HCT116 (cell line): ENCODE results near the gene CYB5D1. TPM values are rescaled to one million over a fixed set of nuclear protein-coding genes. Genes with fewer than 3 reads are reported as not detected.

Source experiments
- ATAC-seq: fragments of 200-7000 bp; cut with Tn5 transposase; 2 replicates; pipeline ENCODE4 v1.9.1; 2020; ENCODE audit warnings: mild to moderate bottlenecking, moderate library complexity
- BruUV-seq: library from RNA; stranded (reverse); fragments of 400-500 nt; replicated peaks from 2 replicates; lab custom pipeline; 2021; lab: Mats Ljungman, UMichigan
- CTCF ChIA-PET: fragments of 300-600 bp; sonication (Branson Sonifier 250); formaldehyde crosslinking; loops from one replicate; lab custom pipeline; 2021; ENCODE audit warnings: antibody characterized with exemption; lab: Charles Lee
- POLR2A ChIA-PET: fragments of 300-600, 350-600 bp; sonication (Branson Sonifier 250); formaldehyde crosslinking; loops from one replicate; lab custom pipeline; 2021; ENCODE audit warnings: antibody characterized with exemption; lab: Charles Lee
- RAD21 ChIA-PET, 2 experiments: fragments of 300-600 bp; sonication (Branson Sonifier 250); formaldehyde crosslinking; loops; one replicate each; lab custom pipeline; 2023; ENCODE audit warnings: low total read pairs in 2 of 2; ENCODE audit not compliant: uncharacterized antibody in 2 of 2, unreplicated experiment in 2 of 2, low non-redundant PET in 1 of 2; lab: Charles Lee
- DNase-seq: peaks from one replicate; pipeline ENCODE4 v3.0.0-alpha.2; 2010; ENCODE audit warnings: low read depth, low spot score
- H2AFZ ChIP-seq: fragments of 200-600 bp; shearing (Covaris generic), sonication (generic); 2 replicates; pipeline ENCODE4 v1.6.1; 2017; ENCODE audit warnings: low read depth, mixed run types, mixed read lengths, antibody characterized with exemption, low read length; ENCODE audit not compliant: poor library complexity, severe bottlenecking
- H3K27ac ChIP-seq: 2 replicates; pipeline ENCODE4 v1.5.1; 2012; ENCODE audit warnings: low read depth, low read length
- H3K27me3 ChIP-seq: fragments of 200-600 bp; sonication (generic); 2 replicates; pipeline ENCODE4 v1.6.1; 2016; ENCODE audit warnings: mixed run types, low read length, mixed read lengths; ENCODE audit not compliant: insufficient read depth
- H3K36me3 ChIP-seq, 2 experiments: fragments of 200-500 bp in 1 of 2; fragments of 200-600 bp in 1 of 2; sonication (Bioruptor generic) in 1 of 2; sonication (generic) in 1 of 2; 2 replicates each; pipeline versions ENCODE4 v1.5.1 to v1.6.1; 2014 to 2016; ENCODE audit warnings: low read length in 2 of 2, inconsistent platforms in 1 of 2, mixed read lengths in 1 of 2, mixed run types in 1 of 2; ENCODE audit not compliant: insufficient read depth in 2 of 2, control insufficient read depth in 1 of 2
- H3K4me1 ChIP-seq, 2 experiments: fragments of 200-600 bp in 1 of 2; sonication (generic) in 1 of 2; 2 replicates each; pipeline versions ENCODE4 v1.5.1 to v1.6.1; 2012 to 2017; ENCODE audit warnings: low read length in 2 of 2, inconsistent platforms in 1 of 2, mild to moderate bottlenecking in 1 of 2, mixed read lengths in 1 of 2, mixed run types in 1 of 2, moderate library complexity in 1 of 2; ENCODE audit not compliant: insufficient read depth in 2 of 2, control insufficient read depth in 1 of 2
- H3K4me2 ChIP-seq: fragments of 200-600 bp; sonication (generic); 2 replicates; pipeline ENCODE4 v1.6.1; 2017; ENCODE audit warnings: mixed run types, low read length, mixed read lengths
- H3K4me3 ChIP-seq, 2 experiments: fragments of 200-600 bp in 1 of 2; sonication (generic) in 1 of 2; replicated peaks in 1 of 2; 2 replicates each; pipeline ENCODE4 v1.5.1; 2011 to 2016; ENCODE audit warnings: low read length in 2 of 2, control low read depth in 1 of 2, low read depth in 1 of 2, mild to moderate bottlenecking in 1 of 2, mixed read lengths in 1 of 2, mixed run types in 1 of 2
- H3K79me2 ChIP-seq: fragments of 200-600 bp; sonication (generic); 2 replicates; pipeline ENCODE4 v1.6.1; 2017; ENCODE audit warnings: mild to moderate bottlenecking, mixed run types, low read length, moderate library complexity, mixed read lengths; ENCODE audit not compliant: insufficient read depth
- H3K9ac ChIP-seq: fragments of 200-600 bp; sonication (generic); 2 replicates; pipeline ENCODE4 v1.6.1; 2016; ENCODE audit warnings: low read length, mixed read lengths
- H3K9me2 ChIP-seq: fragments of 200-600 bp; sonication (generic), shearing (Covaris generic); 2 replicates; pipeline ENCODE4 v1.6.1; 2017; ENCODE audit warnings: mixed run types, mild to moderate bottlenecking, moderate library complexity; ENCODE audit not compliant: insufficient read depth
- H3K9me3 ChIP-seq, 2 experiments: fragments of 200-500 bp in 1 of 2; fragments of 200-600 bp in 1 of 2; sonication (Bioruptor generic) in 1 of 2; sonication (generic) in 1 of 2; 2 replicates each; pipeline ENCODE4 v1.6.1; 2014 to 2017; ENCODE audit warnings: low read length in 2 of 2, mixed read lengths in 2 of 2, inconsistent platforms in 1 of 2, low read depth in 1 of 2, mild to moderate bottlenecking in 1 of 2, mixed run types in 1 of 2, moderate library complexity in 1 of 2; ENCODE audit not compliant: control insufficient read depth in 1 of 2, insufficient read depth in 1 of 2
- H4K20me1 ChIP-seq: fragments of 200-600 bp; sonication (generic), shearing (Covaris generic); 2 replicates; pipeline ENCODE4 v1.6.1; 2017; ENCODE audit warnings: mixed run types, mild to moderate bottlenecking, moderate library complexity; ENCODE audit not compliant: insufficient read depth
- EZH2phosphoT487 ChIP-seq: fragments of 200-600 bp; IDR thresholded peaks from 2 replicates; pipeline ENCODE4 v1.6.1; 2018; ENCODE audit warnings: antibody characterized with exemption, borderline replicate concordance
- FOSL1 ChIP-seq: IDR thresholded peaks from 2 replicates; pipeline ENCODE4 v1.6.1; 2012; ENCODE audit warnings: low read depth
- POLR2A ChIP-seq: IDR thresholded peaks from 2 replicates; pipeline ENCODE4 v1.7.0; 2011; ENCODE audit warnings: borderline replicate concordance; ENCODE audit not compliant: insufficient read depth, insufficient read length; ENCODE audit errors: extremely low read depth
- POLR2AphosphoS5 ChIP-seq: IDR thresholded peaks from 2 replicates; pipeline ENCODE4 v1.6.1; 2011; ENCODE audit warnings: mild to moderate bottlenecking, low read depth, low read length, moderate library complexity
- SIN3A ChIP-seq: IDR thresholded peaks from 2 replicates; pipeline ENCODE4 v1.6.1; 2012; ENCODE audit warnings: low read depth
- SP1 ChIP-seq: IDR thresholded peaks from 2 replicates; pipeline ENCODE4 v1.6.1; 2012; ENCODE audit warnings: low read depth
- TCF7L2 ChIP-seq: IDR thresholded peaks from 2 replicates; pipeline ENCODE4 v1.7.0; 2011; ENCODE audit warnings: borderline replicate concordance, inconsistent platforms; ENCODE audit not compliant: insufficient read depth, insufficient read length; ENCODE audit errors: extremely low read depth
- ZNF274 ChIP-seq: fragments of 200-500 bp; sonication (Bioruptor generic); IDR thresholded peaks from 2 replicates; pipeline ENCODE4 v1.6.1; 2014; ENCODE audit warnings: mild to moderate bottlenecking, low read depth, low read length, inconsistent platforms
- intact Hi-C: fragments of 100-400 bp; cut with micrococcal nuclease; formaldehyde crosslinking; loops from 2 replicates; pipeline ENCODE4 v1.10.0; 2022
- total RNA-seq: library from RNA; stranded (reverse); gene quantifications from one replicate; pipeline ENCODE4 v1.2.1, GENCODE V29; 2021; ENCODE audit not compliant: unreplicated experiment
- TF ChIP-seq, protein P1 (sequence below), 3 experiments: fragments of 200-600 bp in 1 of 3; sonication (generic) in 1 of 3; IDR thresholded peaks in 2 of 3; conservative IDR thresholded peaks in 1 of 3; 2 replicates each; pipeline ENCODE4 v1.5.1; 2012 to 2017; ENCODE audit warnings: low read depth in 2 of 3, low read length in 2 of 3, antibody characterized with exemption in 1 of 3, borderline replicate concordance in 1 of 3, control low read depth in 1 of 3, mild to moderate bottlenecking in 1 of 3, mixed read lengths in 1 of 3, mixed run types in 1 of 3, moderate library complexity in 1 of 3; ENCODE audit not compliant: insufficient read depth in 1 of 3
- TF ChIP-seq, protein P2 (sequence below): IDR thresholded peaks from 2 replicates; pipeline ENCODE4 v1.6.1; 2012

The CYB5D1 gene
- total RNA-seq, 1 experiment from 2014 or later, result 21.5 TPM

DNA sequence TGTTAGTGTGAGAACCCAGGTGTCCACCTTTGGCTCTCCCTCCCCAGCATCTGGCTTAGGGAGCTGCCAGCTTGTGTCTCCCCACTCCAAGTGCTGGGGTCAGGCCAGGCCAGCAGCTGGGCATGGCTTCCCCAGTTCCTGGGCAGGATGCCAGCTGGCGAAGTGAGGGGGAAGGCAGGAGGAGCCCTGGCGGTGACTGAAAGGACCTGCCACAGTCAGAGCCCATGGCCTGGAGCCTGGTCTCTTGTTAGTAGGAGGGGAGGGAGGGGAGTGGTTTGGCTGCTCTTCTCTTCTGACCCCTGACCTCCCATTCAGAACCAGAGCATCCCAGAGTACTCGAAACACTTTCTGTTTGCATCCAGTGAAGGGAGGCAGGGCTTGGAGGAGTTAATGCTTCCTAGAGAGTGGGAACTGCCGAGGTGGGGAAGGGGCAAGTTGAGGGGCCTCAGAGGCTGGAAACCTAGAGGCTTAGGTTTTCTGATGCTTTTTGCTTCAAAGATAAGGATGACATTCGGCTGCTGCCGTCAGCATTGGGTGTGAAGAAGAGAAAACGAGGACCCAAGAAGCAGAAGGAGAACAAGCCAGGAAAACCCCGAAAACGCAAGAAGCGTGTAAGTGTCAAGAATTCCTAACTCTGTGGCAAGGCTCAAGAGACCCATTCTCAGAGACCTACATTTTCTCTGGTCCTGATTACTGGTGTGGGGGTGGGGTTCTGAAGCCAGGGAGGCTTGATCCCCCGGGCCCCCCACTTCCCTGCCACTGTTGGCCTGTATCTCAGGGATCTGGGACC, 31.6 kb downstream of the CYB5D1 start:
- no TSS peak for BruUV-seq
- peak; percentile 74 for DNase-seq
- ChIA-PET CTCF (interaction anchor here (1.0 kb wide), 1 partner anchor 101 kb away, joined by 4 read pairs; no protein-coding TSS in a partner anchor), POLR2A (no interaction called here), RAD21 (no interaction called here)
- intact Hi-C loops, result no loop called here
- no peaks in the 10 kb centered on the region for H3K9me2 ChIP-seq
- H3K79me2 ChIP-seq, result peaks cover 33% of the 10 kb centered on the region
- peak; percentile 46 for ATAC-seq
- peak overlapping the region; percentile 97 for H3K27ac ChIP-seq
- H4K20me1 ChIP-seq, result no peaks in the 10 kb centered on the region
- no peak overlapping the region for H2AFZ ChIP-seq
- peaks cover 30 to 44% of the 10 kb centered on the region in 2 experiments for H3K4me1 ChIP-seq
- H3K9me3 ChIP-seq, result no peaks in the 10 kb centered on the region
- H3K9ac ChIP-seq, result peak overlapping the region; percentile 77
- peak overlapping the region; percentile 99 for H3K4me2 ChIP-seq
- peak overlapping the region in 1 of 2 experiments; percentile 82; a peak in 2 of 4 replicates for H3K4me3 ChIP-seq
- H3K27me3 ChIP-seq, result no peaks in the 10 kb centered on the region
- H3K36me3 ChIP-seq, result peaks cover 14 to 15% of the 10 kb centered on the region in 2 experiments; a peak in 3 of 4 replicates
- 0 out of 2 replicates have a peak, but pooled peaks have one; percentile 36 for TF ChIP-seq SP1
- TF ChIP-seq TCF7L2, result peak; percentile 69
- TF ChIP-seq POLR2A, result no peak
- TF ChIP-seq, protein P1, sequence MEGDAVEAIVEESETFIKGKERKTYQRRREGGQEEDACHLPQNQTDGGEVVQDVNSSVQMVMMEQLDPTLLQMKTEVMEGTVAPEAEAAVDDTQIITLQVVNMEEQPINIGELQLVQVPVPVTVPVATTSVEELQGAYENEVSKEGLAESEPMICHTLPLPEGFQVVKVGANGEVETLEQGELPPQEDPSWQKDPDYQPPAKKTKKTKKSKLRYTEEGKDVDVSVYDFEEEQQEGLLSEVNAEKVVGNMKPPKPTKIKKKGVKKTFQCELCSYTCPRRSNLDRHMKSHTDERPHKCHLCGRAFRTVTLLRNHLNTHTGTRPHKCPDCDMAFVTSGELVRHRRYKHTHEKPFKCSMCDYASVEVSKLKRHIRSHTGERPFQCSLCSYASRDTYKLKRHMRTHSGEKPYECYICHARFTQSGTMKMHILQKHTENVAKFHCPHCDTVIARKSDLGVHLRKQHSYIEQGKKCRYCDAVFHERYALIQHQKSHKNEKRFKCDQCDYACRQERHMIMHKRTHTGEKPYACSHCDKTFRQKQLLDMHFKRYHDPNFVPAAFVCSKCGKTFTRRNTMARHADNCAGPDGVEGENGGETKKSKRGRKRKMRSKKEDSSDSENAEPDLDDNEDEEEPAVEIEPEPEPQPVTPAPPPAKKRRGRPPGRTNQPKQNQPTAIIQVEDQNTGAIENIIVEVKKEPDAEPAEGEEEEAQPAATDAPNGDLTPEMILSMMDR (IDR thresholded peaks at IDR 0.05 in 2 of 3, conservative IDR thresholded peaks at IDR 0.05 in 1 of 3; ENCODE audit: borderline replicate concordance in 1 of 3, insufficient read depth in 1 of 3, low read depth in 2 of 3, low read length in 2 of 3), result peak in 2 of 3 experiments; percentile 49 to 56; a peak in 4 of 6 replicates
- TF ChIP-seq FOSL1, result no peak
- TF ChIP-seq EZH2phosphoT487, result no peak
- TF ChIP-seq ZNF274, result no peak
- TF ChIP-seq POLR2AphosphoS5, result peak; percentile 50
- TF ChIP-seq, protein P2, sequence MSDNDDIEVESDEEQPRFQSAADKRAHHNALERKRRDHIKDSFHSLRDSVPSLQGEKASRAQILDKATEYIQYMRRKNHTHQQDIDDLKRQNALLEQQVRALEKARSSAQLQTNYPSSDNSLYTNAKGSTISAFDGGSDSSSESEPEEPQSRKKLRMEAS, result peak; percentile 25; the same call in 1 of the 2 replicates
- no peak for TF ChIP-seq SIN3A
